Progenitor cell of endocrine pancreas (in vitro differentiated cells): Measurements from ENCODE around the gene BCL2L11. TPM values are rescaled to one million over a fixed set of nuclear protein-coding genes. Genes with fewer than 3 reads are reported as not detected.

Experiments used
- DNase-seq: peaks from one replicate; pipeline ENCODE4 v3.0.0; 2021; ENCODE audit warnings: low spot score; ENCODE audit not compliant: unreplicated experiment
- H3K27ac Mint-ChIP-seq: 2 replicates; pipeline ENCODE4 v1.8.0; 2021; ENCODE audit warnings: mild to moderate bottlenecking, moderate library complexity, mixed read lengths
- H3K27me3 Mint-ChIP-seq: 2 replicates; pipeline ENCODE4 v1.8.0; 2021; ENCODE audit warnings: mixed read lengths
- H3K36me3 Mint-ChIP-seq: 2 replicates; pipeline ENCODE4 v1.8.0; 2022; ENCODE audit warnings: mixed read lengths; ENCODE audit not compliant: insufficient read depth
- H3K4me1 Mint-ChIP-seq: 2 replicates; pipeline ENCODE4 v1.8.0; 2021; ENCODE audit warnings: low read depth, mixed read lengths
- H3K4me3 Mint-ChIP-seq: 2 replicates; pipeline ENCODE4 v1.8.0; 2021; ENCODE audit warnings: low read depth, mild to moderate bottlenecking, moderate library complexity, mixed read lengths
- H3K9me3 Mint-ChIP-seq: 2 replicates; pipeline ENCODE4 v1.8.0; 2021; ENCODE audit warnings: low read depth, mixed read lengths
- total RNA-seq: library from RNA; stranded (reverse); gene quantifications from 2 replicates; pipeline ENCODE4 v1.2.1, GENCODE V29; 2021
- TF ChIP-seq, protein P1 (sequence below): fragments of 200-600 bp; sonication (generic); IDR thresholded peaks from one replicate; pipeline ENCODE4 v1.5.0; 2021; ENCODE audit warnings: antibody characterized with exemption, mild to moderate bottlenecking; ENCODE audit not compliant: unreplicated experiment

Gene BCL2L11
- total RNA-seq, 1 donor from 2014 or later = 27.7 TPM

DNA sequence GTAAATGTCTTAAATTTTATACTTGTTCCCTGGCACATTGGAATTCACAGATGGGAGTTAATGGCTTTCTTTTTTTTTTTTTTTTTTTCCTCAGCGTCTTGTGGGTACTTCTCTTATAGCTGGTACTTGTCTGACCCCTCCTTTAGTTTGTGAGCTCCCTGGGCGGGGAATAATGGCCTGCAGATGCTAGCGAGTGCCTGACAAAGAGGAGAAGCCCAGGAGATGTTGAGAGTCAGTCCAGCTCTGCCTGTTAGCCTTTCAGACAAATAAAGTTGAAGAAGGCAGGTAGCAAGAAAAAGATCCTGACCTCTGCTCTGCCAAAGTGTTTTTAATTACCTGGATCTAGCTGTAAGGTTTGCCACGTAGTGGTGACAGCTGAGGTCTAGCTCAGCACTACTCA, 6.6 kb downstream of the BCL2L11 start:
- no peak for DNase-seq
- Mint-ChIP-seq H3K27ac (no peak overlapping the region), H3K9me3 (no peaks in the 10 kb centered on the region), H3K4me3 (no peak overlapping the region), H3K36me3 (peaks cover 49% of the 10 kb centered on the region), H3K27me3 (no peaks in the 10 kb centered on the region), H3K4me1 (peaks cover 19% of the 10 kb centered on the region)
- TF ChIP-seq, protein P1, sequence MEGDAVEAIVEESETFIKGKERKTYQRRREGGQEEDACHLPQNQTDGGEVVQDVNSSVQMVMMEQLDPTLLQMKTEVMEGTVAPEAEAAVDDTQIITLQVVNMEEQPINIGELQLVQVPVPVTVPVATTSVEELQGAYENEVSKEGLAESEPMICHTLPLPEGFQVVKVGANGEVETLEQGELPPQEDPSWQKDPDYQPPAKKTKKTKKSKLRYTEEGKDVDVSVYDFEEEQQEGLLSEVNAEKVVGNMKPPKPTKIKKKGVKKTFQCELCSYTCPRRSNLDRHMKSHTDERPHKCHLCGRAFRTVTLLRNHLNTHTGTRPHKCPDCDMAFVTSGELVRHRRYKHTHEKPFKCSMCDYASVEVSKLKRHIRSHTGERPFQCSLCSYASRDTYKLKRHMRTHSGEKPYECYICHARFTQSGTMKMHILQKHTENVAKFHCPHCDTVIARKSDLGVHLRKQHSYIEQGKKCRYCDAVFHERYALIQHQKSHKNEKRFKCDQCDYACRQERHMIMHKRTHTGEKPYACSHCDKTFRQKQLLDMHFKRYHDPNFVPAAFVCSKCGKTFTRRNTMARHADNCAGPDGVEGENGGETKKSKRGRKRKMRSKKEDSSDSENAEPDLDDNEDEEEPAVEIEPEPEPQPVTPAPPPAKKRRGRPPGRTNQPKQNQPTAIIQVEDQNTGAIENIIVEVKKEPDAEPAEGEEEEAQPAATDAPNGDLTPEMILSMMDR = no peak

DNA sequence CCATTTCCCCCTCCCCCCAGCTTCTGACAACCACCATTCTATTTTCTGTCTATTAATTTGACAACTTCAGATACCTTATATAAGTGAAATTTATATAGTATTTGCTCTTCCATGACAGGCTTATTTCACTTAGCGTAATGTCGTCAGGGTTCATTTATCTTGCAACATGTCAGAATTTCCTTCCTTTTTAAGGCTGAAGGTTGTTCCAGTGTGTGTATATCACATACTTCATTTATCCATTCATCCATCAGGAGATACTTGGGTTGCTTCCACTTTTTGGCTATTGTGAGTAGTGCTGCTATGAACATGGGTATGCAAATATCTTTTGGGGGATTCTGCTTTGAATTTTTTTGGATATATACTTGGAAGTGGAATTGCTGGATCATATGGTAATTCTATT, 7.4 kb downstream of the BCL2L11 start:
- Mint-ChIP-seq H3K4me1 (peaks cover 19% of the 10 kb centered on the region), H3K36me3 (peaks cover 49% of the 10 kb centered on the region), H3K9me3 (no peaks in the 10 kb centered on the region), H3K4me3 (no peak overlapping the region), H3K27me3 (no peaks in the 10 kb centered on the region), H3K27ac (no peak overlapping the region)
- DNase-seq = no peak
- TF ChIP-seq, protein P1 = no peak

DNA sequence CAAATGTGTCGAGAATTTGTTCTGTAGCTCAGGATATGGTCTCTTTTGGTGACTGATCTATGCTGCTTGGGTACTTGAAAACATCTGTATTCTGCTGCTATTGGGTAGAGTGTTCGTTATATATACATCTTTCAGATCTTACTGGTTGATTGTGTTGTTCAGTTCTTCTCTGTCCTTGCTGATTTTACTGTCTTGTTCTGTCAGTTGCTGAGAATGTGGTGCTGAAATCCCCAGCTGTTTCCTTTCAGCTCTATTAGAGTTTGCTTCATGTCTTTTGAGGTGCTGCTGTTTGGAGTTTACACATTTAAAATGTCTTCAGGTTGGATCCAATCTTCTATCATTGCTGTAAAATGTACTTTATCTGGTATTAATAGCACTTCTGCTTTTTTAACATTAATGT, 12.9 kb downstream of the BCL2L11 start:
- peaks cover 62% of the 10 kb centered on the region for H3K36me3 Mint-ChIP-seq
- peaks cover 4% of the 10 kb centered on the region for H3K9me3 Mint-ChIP-seq
- H3K27ac Mint-ChIP-seq = no peak overlapping the region
- peaks cover 5% of the 10 kb centered on the region for H3K4me1 Mint-ChIP-seq
- no peak overlapping the region for H3K4me3 Mint-ChIP-seq
- TF ChIP-seq, protein P1 = no peak
- H3K27me3 Mint-ChIP-seq = no peaks in the 10 kb centered on the region
- DNase-seq = no peak

DNA sequence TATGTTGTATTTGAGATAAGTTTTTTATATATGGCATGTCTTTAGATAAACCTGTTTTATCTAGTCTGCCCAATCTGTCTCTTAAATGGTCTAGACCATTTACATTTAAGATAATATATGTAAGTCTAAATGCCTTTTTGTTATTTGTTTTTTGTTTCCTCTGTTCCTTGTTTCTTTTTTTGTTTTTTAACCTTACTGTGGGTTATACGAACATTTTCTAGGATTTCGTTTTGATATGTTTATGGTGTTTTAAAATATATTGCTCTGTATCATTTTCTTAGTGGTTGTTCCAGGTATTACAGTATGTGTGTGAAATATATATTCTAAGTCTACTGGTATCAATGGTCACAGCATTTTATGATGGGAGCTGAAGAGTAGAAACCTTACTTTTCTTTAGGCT, 13.3 kb downstream of the BCL2L11 start:
- Mint-ChIP-seq H3K27me3 (no peaks in the 10 kb centered on the region), H3K4me1 (peaks cover 5% of the 10 kb centered on the region), H3K4me3 (no peak overlapping the region), H3K36me3 (peaks cover 59% of the 10 kb centered on the region), H3K9me3 (peaks cover 4% of the 10 kb centered on the region), H3K27ac (no peak overlapping the region)
- DNase-seq = no peak
- TF ChIP-seq, protein P1 = peak; percentile 35

DNA sequence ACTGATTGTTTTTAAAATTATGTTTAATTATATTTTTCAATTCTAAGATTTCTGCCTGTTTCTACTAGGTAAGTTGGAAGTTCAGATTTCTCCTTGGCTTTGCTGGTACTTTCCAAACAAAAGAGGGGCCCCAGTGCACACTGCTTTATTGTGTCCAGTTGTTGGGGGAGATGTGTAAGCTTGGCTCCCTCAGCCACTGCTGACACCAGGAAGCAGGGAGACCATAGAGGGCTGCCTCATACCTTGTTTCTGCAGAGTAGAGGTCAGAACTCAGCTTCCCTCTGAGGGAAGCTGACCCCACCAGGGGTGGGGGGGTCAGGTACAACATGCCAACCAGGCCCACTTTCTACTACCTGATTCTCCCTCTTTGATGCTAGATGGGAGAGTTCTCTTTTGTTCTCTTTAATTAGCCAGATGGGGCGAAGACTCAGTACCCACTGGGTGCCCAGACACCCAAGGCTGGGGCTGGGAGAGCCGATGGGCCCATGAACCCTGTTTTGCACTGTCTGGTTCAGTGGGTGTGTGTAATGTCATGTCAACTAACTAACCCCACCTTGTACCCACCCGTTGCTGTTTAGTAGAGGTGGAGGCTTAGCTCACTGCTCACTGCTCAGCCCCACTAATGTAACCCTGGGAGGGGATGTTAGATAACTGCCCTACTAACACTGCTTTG, 14.7 kb downstream of the BCL2L11 start:
- H3K27me3 Mint-ChIP-seq = no peaks in the 10 kb centered on the region
- no peak overlapping the region for H3K4me3 Mint-ChIP-seq
- peaks cover 5% of the 10 kb centered on the region for H3K4me1 Mint-ChIP-seq
- no peak for DNase-seq
- TF ChIP-seq, protein P1 = no peak
- peaks cover 59% of the 10 kb centered on the region for H3K36me3 Mint-ChIP-seq
- peaks cover 6% of the 10 kb centered on the region for H3K9me3 Mint-ChIP-seq
- H3K27ac Mint-ChIP-seq = peak overlapping the region; percentile 14
